ENCODE measurements around the gene SORT1. TPM values are rescaled to one million over a fixed set of nuclear protein-coding genes. Genes with fewer than 3 reads are reported as not detected.

Gene SORT1
- total RNA-seq, 6 donors from 2014 or later, result 105 to 222 (median 116) TPM

GRCh38 chr1:109341944-109342930, 55.5 kb downstream of the SORT1 start:
- Histone ChIP-seq H3K4me1 (peaks cover 0 to 17% (median 6%) of the 10 kb centered on the region in 4 donors), H3K4me3 (no peak overlapping the region), H3K27ac (peak overlapping the region in 1 of 4 donors; percentile 1), H3K9me3 (no peaks in the 10 kb centered on the region), H3K36me3 (peaks cover 8 to 84% (median 59%) of the 10 kb centered on the region in 4 donors), H3K27me3 (no peaks in the 10 kb centered on the region)
- ATAC-seq (ENCODE audit: low FRiP score in 2 of 2), result no peak
- 36 to 39% methylated on average over 9 of the region's 9 CpGs for WGBS, 2 donors
- no peak for DNase-seq
- no peak for TF ChIP-seq EP300 (IDR thresholded peaks at IDR 0.05)
- TF ChIP-seq POLR2A (IDR thresholded peaks at IDR 0.05), result no peak

GRCh38 chr1:109338608-109339007, 59.1 kb downstream of the SORT1 start:
- no peak for ATAC-seq (ENCODE audit: low FRiP score in 2 of 2)
- 96 to 100% methylated on average over 3 of the region's 3 CpGs for WGBS, 2 donors
- no peaks in the 10 kb centered on the region for H3K9me3 ChIP-seq
- TF ChIP-seq CTCF (IDR thresholded peaks at IDR 0.05) (no peak), EP300 (IDR thresholded peaks at IDR 0.05) (no peak), POLR2AphosphoS5 (IDR thresholded peaks at IDR 0.05) (no peak), POLR2A (IDR thresholded peaks at IDR 0.05) (no peak)
- H3K4me3 ChIP-seq, result no peak overlapping the region
- H3K27me3 ChIP-seq, result no peaks in the 10 kb centered on the region
- DNase-seq, result no peak
- H3K36me3 ChIP-seq, result peaks cover 22 to 85% (median 66%) of the 10 kb centered on the region in 4 donors
- H3K4me1 ChIP-seq, result peaks cover 0 to 17% (median 6%) of the 10 kb centered on the region in 4 donors
- no peak overlapping the region for H3K27ac ChIP-seq

DNA sequence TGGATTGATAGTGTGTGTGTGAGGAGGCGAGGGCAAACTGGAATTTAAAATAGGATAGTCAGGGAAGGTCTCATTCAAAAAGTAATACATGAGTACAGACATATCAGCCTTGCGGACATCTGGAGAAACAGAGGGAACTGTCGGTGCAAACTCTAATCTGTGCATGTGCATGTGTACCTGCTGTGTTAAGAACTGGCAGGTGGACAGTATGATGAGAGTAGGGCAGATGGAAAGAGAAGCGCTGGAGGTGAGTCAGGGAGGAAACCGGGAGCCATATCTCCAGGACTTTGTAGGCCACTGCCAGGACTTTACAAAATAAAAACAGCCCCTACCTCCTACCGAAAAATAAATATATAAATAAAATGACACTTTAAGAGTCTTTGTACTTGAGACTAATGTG, 59.6 kb downstream of the SORT1 start:
- H3K4me3 ChIP-seq, result no peak overlapping the region
- H3K27ac ChIP-seq, result no peak overlapping the region
- no peaks in the 10 kb centered on the region for H3K9me3 ChIP-seq
- H3K36me3 ChIP-seq, result peaks cover 25 to 87% (median 68%) of the 10 kb centered on the region in 4 donors
- no peak for ATAC-seq (ENCODE audit: low FRiP score in 2 of 2)
- WGBS, 2 donors, result 93 to 97% methylated on average over 6 of the region's 6 CpGs
- no peak for DNase-seq
- H3K27me3 ChIP-seq, result no peaks in the 10 kb centered on the region
- H3K4me1 ChIP-seq, result peaks cover 0 to 11% (median 3%) of the 10 kb centered on the region in 4 donors
- TF ChIP-seq EP300 (IDR thresholded peaks at IDR 0.05), result no peak
- TF ChIP-seq POLR2A (IDR thresholded peaks at IDR 0.05), result no peak
- TF ChIP-seq CTCF (IDR thresholded peaks at IDR 0.05), result no peak
- no peak for TF ChIP-seq POLR2AphosphoS5 (IDR thresholded peaks at IDR 0.05)

DNA sequence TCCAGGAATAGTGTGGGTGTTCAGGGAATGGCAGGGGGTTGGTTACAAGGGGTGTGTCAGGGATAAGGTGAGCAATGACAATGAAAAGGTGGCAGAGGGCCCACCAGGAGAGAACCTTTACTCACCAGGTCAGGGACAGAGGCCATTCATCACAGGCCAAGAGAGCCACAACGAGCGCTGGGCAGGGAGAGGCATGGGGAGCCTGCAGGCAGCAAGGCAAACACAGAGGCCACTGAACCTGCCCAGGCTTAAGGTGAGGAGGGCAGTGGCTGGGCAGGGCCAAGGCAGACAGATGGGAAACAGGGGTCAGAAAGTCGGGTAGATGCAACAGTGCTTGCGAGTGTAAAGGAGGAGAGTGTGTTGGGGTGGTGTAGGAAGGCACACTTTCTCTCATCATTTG, 62.6 kb downstream of the SORT1 start:
- ATAC-seq (ENCODE audit: low FRiP score in 2 of 2), result no peak
- H3K4me1 ChIP-seq, result no peaks in the 10 kb centered on the region
- 91 to 93% methylated on average over 4 of the region's 4 CpGs for WGBS, 2 donors
- no peak overlapping the region for H3K27ac ChIP-seq
- no peak overlapping the region for H3K4me3 ChIP-seq
- H3K27me3 ChIP-seq, result no peaks in the 10 kb centered on the region
- peaks cover 6 to 17% (median 10%) of the 10 kb centered on the region in 4 donors for H3K9me3 ChIP-seq
- H3K36me3 ChIP-seq, result peaks cover 18 to 89% (median 70%) of the 10 kb centered on the region in 4 donors
- DNase-seq, result peak in 1 of 2 donors; percentile 11
- TF ChIP-seq EP300 (IDR thresholded peaks at IDR 0.05), result no peak
- no peak for TF ChIP-seq CTCF (IDR thresholded peaks at IDR 0.05)
- TF ChIP-seq POLR2A (IDR thresholded peaks at IDR 0.05), result no peak
- no peak for TF ChIP-seq POLR2AphosphoS5 (IDR thresholded peaks at IDR 0.05)

DNA sequence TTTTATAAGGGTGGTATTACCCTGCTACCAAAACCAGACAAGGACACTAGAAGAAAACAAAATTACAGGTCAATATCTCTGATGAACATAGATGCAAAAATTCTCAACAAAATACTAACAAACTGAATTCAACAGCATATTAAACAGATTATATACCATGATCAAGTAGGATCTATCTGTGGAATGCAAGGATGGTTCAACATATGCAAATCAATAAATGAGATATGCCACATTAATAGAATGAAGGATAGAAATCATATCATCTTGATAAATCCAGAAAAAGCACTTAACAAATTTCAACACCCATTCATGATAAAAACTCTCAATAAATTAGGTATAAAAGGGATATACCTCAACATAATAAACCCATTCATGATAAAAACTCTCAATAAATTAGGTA, 66.6 kb downstream of the SORT1 start:
- Histone ChIP-seq H3K4me1 (no peaks in the 10 kb centered on the region), H3K4me3 (no peak overlapping the region), H3K27me3 (no peaks in the 10 kb centered on the region), H3K27ac (no peak overlapping the region), H3K9me3 (peaks cover 6 to 17% (median 10%) of the 10 kb centered on the region in 4 donors), H3K36me3 (peaks cover 27 to 85% (median 64%) of the 10 kb centered on the region in 4 donors)
- DNase-seq (no peak), ATAC-seq (ENCODE audit: low FRiP score in 2 of 2) (no peak)
- TF ChIP-seq CTCF (IDR thresholded peaks at IDR 0.05) (no peak), EP300 (IDR thresholded peaks at IDR 0.05) (no peak), POLR2A (IDR thresholded peaks at IDR 0.05) (no peak), POLR2AphosphoS5 (IDR thresholded peaks at IDR 0.05) (no peak)

All from upper lobe of left lung (tissue), 6 donors.